ENCODE measurements around the gene MPEG1. TPM values are rescaled to one million over a fixed set of nuclear protein-coding genes. Genes with fewer than 3 reads are reported as not detected.
A peak's percentile ranks its signal among the peaks of the same experiment; 100 is the strongest.

MPEG1 gene
- total and polyA plus RNA-seq, 9 donors, result 1.8 to 28.5 (median 3.9) TPM

DNA sequence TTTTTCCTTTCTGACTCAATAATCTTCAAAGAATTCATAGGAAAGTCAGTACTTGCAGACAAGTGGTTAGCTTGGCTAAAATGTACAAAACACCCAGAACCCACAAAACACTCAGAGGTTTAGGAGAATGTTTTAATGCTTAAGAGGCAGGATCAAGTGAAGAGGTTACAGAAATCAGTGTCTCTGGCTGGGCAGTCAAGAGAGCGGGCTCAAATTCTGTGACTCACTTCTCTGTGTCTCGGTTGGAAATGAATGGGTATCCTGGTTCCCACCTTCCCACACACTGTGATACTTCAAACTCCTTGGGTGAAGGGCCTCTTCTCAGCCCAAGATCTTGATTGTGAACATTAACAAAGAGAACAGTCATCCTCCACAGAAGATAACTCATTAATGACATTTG lies 3.8 kb downstream of the MPEG1 start:
- intact Hi-C loops (cut with DNase I), result loop anchor here in 3 of 4 donors (5.0 to 10.0 kb wide), 2 partner anchors 37 to 76 kb away; partner anchors contain the start of gene DTX4 (in 2 of the 3)
- H3K4me3 ChIP-seq, result no peak overlapping the region
- H3K4me1 ChIP-seq (ENCODE audit: insufficient read depth), result no peaks in the 10 kb centered on the region
- H3K36me3 ChIP-seq, result no peaks in the 10 kb centered on the region
- no peak for DNase-seq
- no peak overlapping the region for H3K27ac ChIP-seq
- H3K27me3 ChIP-seq, result no peaks in the 10 kb centered on the region
- TF ChIP-seq EP300 (IDR thresholded peaks at IDR 0.05), result no peak
- TF ChIP-seq CTCF (IDR thresholded peaks at IDR 0.05), result no peak
- TF ChIP-seq POLR2A (IDR thresholded peaks at IDR 0.05), result no peak
- WGBS, 3 donors, result 39 to 62% (median 44%) methylated on average over 2 of the region's 2 CpGs
- H3K9me3 ChIP-seq, result no peaks in the 10 kb centered on the region

DNA sequence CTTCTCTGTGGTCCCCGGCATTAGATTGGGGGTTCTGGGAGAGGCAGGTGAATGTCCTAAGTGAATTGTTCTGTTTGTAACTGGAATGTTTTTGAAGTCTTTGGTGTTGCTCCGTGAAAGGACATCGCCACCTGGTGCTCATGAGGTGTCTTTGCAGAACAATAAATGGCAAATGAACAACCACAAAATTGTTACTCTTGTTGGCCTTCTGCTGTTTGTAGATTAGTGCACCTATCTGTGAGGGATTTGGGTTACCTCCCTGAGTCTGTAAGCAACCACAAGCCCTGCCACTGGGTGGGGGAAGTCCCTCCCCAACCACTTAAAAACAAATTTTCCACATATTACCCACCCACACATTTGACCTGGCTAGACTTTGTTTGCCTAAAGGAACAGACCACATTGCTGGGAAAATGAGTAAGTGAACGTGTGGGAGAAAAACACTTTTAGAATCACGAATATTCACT lies 4.7 kb downstream of the MPEG1 start:
- TF ChIP-seq EP300 (IDR thresholded peaks at IDR 0.05) (no peak), POLR2A (IDR thresholded peaks at IDR 0.05) (no peak), CTCF (IDR thresholded peaks at IDR 0.05) (peak; percentile 60 to 76 (median 73))
- peak in 3 of 5 donors; percentile 37 to 63 (median 44) for DNase-seq
- 2 to 4% (median 2%) methylated on average over 5 of the region's 5 CpGs for WGBS, 3 donors
- Histone ChIP-seq H3K27me3 (no peaks in the 10 kb centered on the region), H3K27ac (peak overlapping the region in 1 of 2 donors; percentile 54), H3K4me1 (ENCODE audit: insufficient read depth) (no peaks in the 10 kb centered on the region), H3K4me3 (no peak overlapping the region), H3K36me3 (no peaks in the 10 kb centered on the region), H3K9me3 (no peaks in the 10 kb centered on the region)
- intact Hi-C loops (cut with DNase I), result loop anchor here in 3 of 4 donors (2.0 to 10.0 kb wide), 3 partner anchors 36 to 77 kb away; partner anchors contain the start of gene DTX4 (in 2 of the 3)

GRCh38 chr11:59206635-59207034 lies 6.1 kb downstream of the MPEG1 start:
- WGBS, 3 donors, result 81 to 83% (median 83%) methylated on average over 4 of the region's 4 CpGs
- Histone ChIP-seq H3K4me1 (ENCODE audit: insufficient read depth) (no peaks in the 10 kb centered on the region), H3K9me3 (no peaks in the 10 kb centered on the region), H3K27ac (no peak overlapping the region), H3K36me3 (no peaks in the 10 kb centered on the region), H3K27me3 (no peaks in the 10 kb centered on the region), H3K4me3 (no peak overlapping the region)
- peak in 1 of 5 donors; percentile 44 for DNase-seq
- no peak for TF ChIP-seq CTCF (IDR thresholded peaks at IDR 0.05)
- TF ChIP-seq POLR2A (IDR thresholded peaks at IDR 0.05), result no peak
- TF ChIP-seq EP300 (IDR thresholded peaks at IDR 0.05), result no peak
- intact Hi-C loops (cut with DNase I), result loop anchor here in 3 of 4 donors (2.0 to 10.0 kb wide), 3 partner anchors 34 to 78 kb away; partner anchors contain the start of gene DTX4 (in 2 of the 3)

DNA sequence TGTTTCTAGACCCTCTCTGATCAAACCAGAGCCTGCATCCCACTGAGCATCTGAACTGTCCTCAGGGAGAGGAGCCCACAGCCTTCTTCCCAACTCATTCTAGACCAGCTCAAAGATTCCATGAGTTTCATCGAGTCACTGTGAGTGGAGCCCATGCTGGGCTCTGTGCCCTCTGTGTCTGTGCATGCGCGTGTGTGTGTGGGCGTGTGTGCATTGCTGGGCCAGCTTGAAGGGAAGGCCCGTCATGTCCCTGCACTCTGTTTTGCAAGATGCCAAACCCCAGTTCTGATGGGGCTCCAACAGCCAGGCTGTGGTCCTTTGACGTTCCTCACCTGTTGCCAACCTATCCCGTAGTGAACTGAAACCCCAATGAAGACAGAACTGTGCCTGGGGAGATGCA lies 7.1 kb downstream of the MPEG1 start:
- 80 to 85% (median 81%) methylated on average over 7 of the region's 7 CpGs for WGBS, 3 donors
- Histone ChIP-seq H3K4me3 (no peak overlapping the region), H3K27me3 (no peaks in the 10 kb centered on the region), H3K36me3 (no peaks in the 10 kb centered on the region), H3K4me1 (ENCODE audit: insufficient read depth) (no peaks in the 10 kb centered on the region), H3K9me3 (no peaks in the 10 kb centered on the region), H3K27ac (no peak overlapping the region)
- no peak for DNase-seq
- intact Hi-C loops (cut with DNase I), result loop anchor here (2.0 to 10.0 kb wide), 4 partner anchors 33 to 79 kb away; partner anchors contain the start of gene DTX4 (in 3 of the 4)
- TF ChIP-seq EP300 (IDR thresholded peaks at IDR 0.05), result no peak

DNA sequence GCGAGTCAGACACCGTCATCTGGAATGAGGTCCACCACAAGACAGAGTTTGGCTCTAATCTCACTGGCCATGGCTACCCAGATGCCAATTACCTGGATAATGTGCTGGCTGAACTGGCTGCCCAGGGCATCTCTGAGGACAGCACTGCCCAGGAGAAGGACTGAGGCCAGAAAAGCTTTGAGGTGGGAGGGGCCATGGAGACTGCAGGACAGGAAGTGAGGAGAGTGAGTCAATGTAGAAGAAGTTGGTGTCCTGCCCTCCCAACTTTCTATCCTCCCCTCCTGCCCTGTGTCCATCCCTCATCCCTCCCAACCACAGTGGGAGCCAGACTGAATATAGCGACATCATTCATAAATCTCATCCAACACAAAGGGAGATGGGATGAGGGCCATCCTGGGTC lies 8.0 kb downstream of the MPEG1 start:
- TF ChIP-seq CTCF (IDR thresholded peaks at IDR 0.05), result no peak
- no peak for TF ChIP-seq POLR2A (IDR thresholded peaks at IDR 0.05)
- TF ChIP-seq EP300 (IDR thresholded peaks at IDR 0.05), result no peak
- intact Hi-C loops (cut with DNase I), result loop anchor here (2.0 to 10.0 kb wide), 3 partner anchors 32 to 80 kb away; partner anchors contain the start of gene DTX4 (in 3 of the 4)
- WGBS, 3 donors, result 89 to 95% (median 92%) methylated on average over 3 of the region's 3 CpGs
- H3K4me3 ChIP-seq, result no peak overlapping the region
- no peaks in the 10 kb centered on the region for H3K27me3 ChIP-seq
- no peak overlapping the region for H3K27ac ChIP-seq
- no peaks in the 10 kb centered on the region for H3K4me1 ChIP-seq (ENCODE audit: insufficient read depth)
- no peaks in the 10 kb centered on the region for H3K9me3 ChIP-seq
- no peaks in the 10 kb centered on the region for H3K36me3 ChIP-seq
- DNase-seq, result no peak

All from ovary (tissue), 9 donors.